ENCODE results near the gene COX14. TPM values are rescaled to one million over a fixed set of nuclear protein-coding genes. Genes with fewer than 3 reads are reported as not detected.
"Not testable (repeated sequence)": the region's sequence is repeated elsewhere in the genome, so short reads cannot be mapped to it uniquely, and the experiment has no call there.

The COX14 gene
- total RNA-seq, 1 donor from 2014 or later: 195 TPM

GRCh38 chr12:50149311-50149710 lies 37.3 kb downstream of the COX14 start:
- Histone ChIP-seq H3K9me3 (replicated peaks) (no peaks in the 10 kb centered on the region), H3K36me3 (no peaks in the 10 kb centered on the region), H3K4me1 (peaks cover 28% of the 10 kb centered on the region), H3K27ac (replicated peaks) (no peak overlapping the region), H3K4me3 (no peak overlapping the region), H3K27me3 (ENCODE audit: low read depth) (no peaks in the 10 kb centered on the region)
- DNase-seq: no peak
- intact Hi-C loops (cut with micrococcal nuclease): no loop called here
- TF ChIP-seq CTCF (IDR thresholded peaks at IDR 0.05; ENCODE audit: borderline replicate concordance): no peak

- no peaks in the 10 kb centered on the region for H3K36me3 ChIP-seq
- no peak for TF ChIP-seq CTCF (IDR thresholded peaks at IDR 0.05; ENCODE audit: borderline replicate concordance)
Measured at GRCh38 chr12:50151047-50151687, 39.1 kb downstream of the COX14 start.

GRCh38 chr12:50154947-50155346 lies 42.9 kb downstream of the COX14 start:
- H3K36me3 ChIP-seq; intact Hi-C loops (cut with micrococcal nuclease); H3K27me3 ChIP-seq (ENCODE audit: low read depth); H3K9me3 ChIP-seq (replicated peaks); DNase-seq; H3K27ac ChIP-seq (replicated peaks); H3K4me3 ChIP-seq: not testable (repeated sequence)
- peaks cover 12% of the 10 kb centered on the region for H3K4me1 ChIP-seq

More at GRCh38 chr12:50151047-50151687, 39.1 kb downstream of the COX14 start:
- H3K4me1 ChIP-seq: peaks cover 14% of the 10 kb centered on the region
- intact Hi-C loops (cut with micrococcal nuclease): no loop called here
- H3K27me3 ChIP-seq (ENCODE audit: low read depth): no peaks in the 10 kb centered on the region
- DNase-seq: no peak
- no peak overlapping the region for H3K4me3 ChIP-seq
- H3K27ac ChIP-seq (replicated peaks): no peak overlapping the region
- no peaks in the 10 kb centered on the region for H3K9me3 ChIP-seq (replicated peaks)

- H3K4me1 ChIP-seq: no peaks in the 10 kb centered on the region
- H3K4me3 ChIP-seq: no peak overlapping the region
- H3K9me3 ChIP-seq (replicated peaks): no peaks in the 10 kb centered on the region
- no peak overlapping the region for H3K27ac ChIP-seq (replicated peaks)
- no peaks in the 10 kb centered on the region for H3K27me3 ChIP-seq (ENCODE audit: low read depth)
- H3K36me3 ChIP-seq: peaks cover 4% of the 10 kb centered on the region
- TF ChIP-seq CTCF (IDR thresholded peaks at IDR 0.05; ENCODE audit: borderline replicate concordance): no peak
- no peak for DNase-seq
- intact Hi-C loops (cut with micrococcal nuclease): no loop called here
Measured at GRCh38 chr12:50156641-50157040, 44.6 kb downstream of the COX14 start.

GRCh38 chr12:50157259-50157658 lies 45.2 kb downstream of the COX14 start:
- intact Hi-C loops (cut with micrococcal nuclease): no loop called here
- no peak for TF ChIP-seq CTCF (IDR thresholded peaks at IDR 0.05; ENCODE audit: borderline replicate concordance)
- Histone ChIP-seq H3K4me3 (no peak overlapping the region), H3K27me3 (ENCODE audit: low read depth) (no peaks in the 10 kb centered on the region), H3K9me3 (replicated peaks) (no peaks in the 10 kb centered on the region), H3K36me3 (peaks cover 4% of the 10 kb centered on the region), H3K27ac (replicated peaks) (no peak overlapping the region), H3K4me1 (peaks cover under 1% of the 10 kb centered on the region)
- no peak for DNase-seq

- no peak overlapping the region for H3K4me3 ChIP-seq
- H3K36me3 ChIP-seq: peaks cover 4% of the 10 kb centered on the region
- no peak for DNase-seq
- intact Hi-C loops (cut with micrococcal nuclease): no loop called here
- no peak overlapping the region for H3K27ac ChIP-seq (replicated peaks)
- H3K9me3 ChIP-seq (replicated peaks): no peaks in the 10 kb centered on the region
- peaks cover 8% of the 10 kb centered on the region for H3K4me1 ChIP-seq
- TF ChIP-seq CTCF (IDR thresholded peaks at IDR 0.05; ENCODE audit: borderline replicate concordance): no peak
- no peaks in the 10 kb centered on the region for H3K27me3 ChIP-seq (ENCODE audit: low read depth)
Measured at GRCh38 chr12:50160643-50161042, 48.6 kb downstream of the COX14 start.

All from left ventricle myocardium inferior (tissue), 1 donor.